Superior temporal gyrus (tissue), 1 donor: ENCODE measurements around the gene TXNL4A.
"Not testable (repeated sequence)": the region's sequence is repeated elsewhere in the genome, so short reads cannot be mapped to it uniquely, and the experiment has no call there.

Experiments
- DNase-seq: peaks from one replicate; pipeline ENCODE4 v3.0.0-alpha.2; 2016; ENCODE audit errors: extremely low spot score

The TXNL4A gene

GRCh38 chr18:79988451-79989194 is at the start of gene TXNL4A:
TSS of gene TXNL4A (minus strand) at chr18:79988563. CDS start at chr18:79988392, 171 bp downstream.
- DNase-seq = peak; percentile 88

- DNase-seq = no peak
Observed at GRCh38 chr18:80037300-80037699, 48.9 kb upstream of the TXNL4A start.

- no peak for DNase-seq
Observed at GRCh38 chr18:80035997-80036396, 47.6 kb upstream of the TXNL4A start.

GRCh38 chr18:80034852-80035406 is 46.6 kb upstream of the TXNL4A start:
- no peak for DNase-seq

- DNase-seq = peak; percentile 94
Observed at GRCh38 chr18:80034068-80034851, 45.9 kb upstream of the TXNL4A start, which contains the start of gene RBFA. TSS of gene RBFA (plus strand) at chr18:80034434. CDS start at chr18:80034496, 62 bp downstream.

- peak; percentile 64 for DNase-seq
Observed at GRCh38 chr18:80033181-80034067, 45.1 kb upstream of the TXNL4A start.

- no peak for DNase-seq
Observed at GRCh38 chr18:80029690-80030089, 41.3 kb upstream of the TXNL4A start.

- not testable (repeated sequence) for DNase-seq
Observed at GRCh38 chr18:80027719-80028118, 39.4 kb upstream of the TXNL4A start.

GRCh38 chr18:80026363-80026762 is 38.0 kb upstream of the TXNL4A start:
- DNase-seq = no peak

GRCh38 chr18:80023173-80023572 is 34.8 kb upstream of the TXNL4A start:
- no peak for DNase-seq

GRCh38 chr18:80022613-80023012 is 34.2 kb upstream of the TXNL4A start:
- DNase-seq = no peak

GRCh38 chr18:80012714-80013113 is 24.4 kb upstream of the TXNL4A start:
- DNase-seq = no peak

- DNase-seq = not testable (repeated sequence)
Observed at GRCh38 chr18:80011496-80012137, 23.3 kb upstream of the TXNL4A start.

GRCh38 chr18:80010551-80010906 is 22.2 kb upstream of the TXNL4A start:
- DNase-seq = no peak

- no peak for DNase-seq
Observed at GRCh38 chr18:80009661-80010550, 21.5 kb upstream of the TXNL4A start.

GRCh38 chr18:80006724-80007123 is 18.4 kb upstream of the TXNL4A start:
- no peak for DNase-seq

- DNase-seq = no peak
Observed at GRCh38 chr18:80004600-80005342, 16.4 kb upstream of the TXNL4A start.

- no peak for DNase-seq
Observed at GRCh38 chr18:80002468-80002867, 14.1 kb upstream of the TXNL4A start.

- no peak for DNase-seq
Observed at GRCh38 chr18:80000877-80001276, 12.5 kb upstream of the TXNL4A start.
